ENCODE measurements around the gene BEST1. TPM values are rescaled to one million over a fixed set of nuclear protein-coding genes. Genes with fewer than 3 reads are reported as not detected.
A peak's percentile ranks its signal among the peaks of the same experiment; 100 is the strongest.

The BEST1 gene
- total RNA-seq, 2 donors from 2014 or later = 1.9 to 4.1 TPM

- Mint-ChIP-seq H3K27ac (no peak overlapping the region), H3K4me3 (no peak overlapping the region), H3K36me3 (ENCODE audit: insufficient read depth in 2 of 2) (no peaks in the 10 kb centered on the region), H3K9me3 (no peaks in the 10 kb centered on the region), H3K4me1 (ENCODE audit: low read depth) (no peaks in the 10 kb centered on the region), H3K27me3 (ENCODE audit: low read depth) (peaks cover 12% of the 10 kb centered on the region)
- DNase-seq = no peak
- ATAC-seq (replicated peaks in 1 of 2) = no peak
These were observed 38.9 kb upstream of the BEST1 start for GRCh38 chr11:61911128-61911700.

- Mint-ChIP-seq H3K9me3 (no peaks in the 10 kb centered on the region), H3K4me3 (no peak overlapping the region), H3K27me3 (ENCODE audit: low read depth) (peaks cover 17% of the 10 kb centered on the region), H3K4me1 (ENCODE audit: low read depth) (no peaks in the 10 kb centered on the region), H3K27ac (no peak overlapping the region), H3K36me3 (ENCODE audit: insufficient read depth in 2 of 2) (no peaks in the 10 kb centered on the region)
- no peak for DNase-seq
- ATAC-seq (replicated peaks in 1 of 2) = no peak
These were observed 38.2 kb upstream of the BEST1 start for GRCh38 chr11:61911701-61912529.

GRCh38 chr11:61912530-61912898 lies 37.6 kb upstream of the BEST1 start:
- no peaks in the 10 kb centered on the region for H3K9me3 Mint-ChIP-seq
- ATAC-seq (replicated peaks in 1 of 2) = no peak
- H3K27ac Mint-ChIP-seq = no peak overlapping the region
- H3K27me3 Mint-ChIP-seq (ENCODE audit: low read depth) = peaks cover 18% of the 10 kb centered on the region
- H3K36me3 Mint-ChIP-seq (ENCODE audit: insufficient read depth in 2 of 2) = no peaks in the 10 kb centered on the region
- DNase-seq = no peak
- no peak overlapping the region for H3K4me3 Mint-ChIP-seq
- no peaks in the 10 kb centered on the region for H3K4me1 Mint-ChIP-seq (ENCODE audit: low read depth)

- ATAC-seq (replicated peaks in 1 of 2) (no peak), DNase-seq (no peak)
- peaks cover 24% of the 10 kb centered on the region for H3K27me3 Mint-ChIP-seq (ENCODE audit: low read depth)
- no peaks in the 10 kb centered on the region for H3K9me3 Mint-ChIP-seq
- H3K4me3 Mint-ChIP-seq = no peak overlapping the region
- H3K36me3 Mint-ChIP-seq (ENCODE audit: insufficient read depth in 2 of 2) = peaks cover 1 to 3% of the 10 kb centered on the region in 2 donors
- H3K27ac Mint-ChIP-seq = no peak overlapping the region
- peaks cover 6% of the 10 kb centered on the region for H3K4me1 Mint-ChIP-seq (ENCODE audit: low read depth)
These were observed 37.0 kb upstream of the BEST1 start for GRCh38 chr11:61912991-61913698.

GRCh38 chr11:61913699-61914395 lies 36.3 kb upstream of the BEST1 start:
- H3K27ac Mint-ChIP-seq = no peak overlapping the region
- no peak overlapping the region for H3K4me3 Mint-ChIP-seq
- ATAC-seq (replicated peaks in 1 of 2) (no peak), DNase-seq (no peak)
- no peaks in the 10 kb centered on the region for H3K9me3 Mint-ChIP-seq
- H3K27me3 Mint-ChIP-seq (ENCODE audit: low read depth) = peaks cover 31% of the 10 kb centered on the region
- H3K36me3 Mint-ChIP-seq (ENCODE audit: insufficient read depth in 2 of 2) = peaks cover 1 to 4% of the 10 kb centered on the region in 2 donors
- peaks cover 9% of the 10 kb centered on the region for H3K4me1 Mint-ChIP-seq (ENCODE audit: low read depth)

DNA sequence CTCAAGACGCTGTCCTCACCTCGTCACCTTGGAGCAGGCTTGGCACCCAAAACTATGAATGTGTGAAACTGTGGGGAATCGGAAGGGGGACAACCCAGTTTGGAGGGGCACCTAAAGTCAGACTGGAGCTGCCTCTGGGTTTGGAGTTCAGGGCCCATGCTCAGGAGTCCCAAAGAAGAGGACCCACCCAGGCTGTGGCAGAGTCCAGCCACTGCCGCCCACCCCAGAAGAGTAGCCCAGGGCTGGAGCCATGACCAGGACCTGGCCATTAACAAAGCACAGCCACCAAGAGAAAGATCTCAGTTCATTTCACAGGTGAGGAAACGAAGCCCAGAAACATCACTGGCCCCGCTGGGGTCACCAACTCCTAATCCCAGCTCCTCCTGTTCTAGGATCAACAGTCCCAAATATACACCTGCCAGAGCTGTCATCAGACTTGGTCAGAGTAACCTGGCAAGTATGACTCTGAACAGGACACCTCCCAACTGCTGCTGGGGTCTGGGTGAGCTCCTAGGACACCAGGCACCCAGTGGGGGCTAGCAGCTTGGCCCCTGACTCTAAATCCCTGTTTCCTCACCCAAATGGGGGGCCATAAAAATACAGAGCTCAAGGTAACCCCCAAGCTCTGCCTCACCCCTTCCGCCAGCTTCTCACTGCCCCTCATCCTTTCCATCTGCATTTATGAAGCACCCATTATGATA lies 35.5 kb upstream of the BEST1 start:
- Mint-ChIP-seq H3K4me3 (no peak overlapping the region), H3K27me3 (ENCODE audit: low read depth) (peaks cover 38% of the 10 kb centered on the region), H3K4me1 (ENCODE audit: low read depth) (peaks cover 9% of the 10 kb centered on the region), H3K9me3 (no peaks in the 10 kb centered on the region), H3K36me3 (ENCODE audit: insufficient read depth in 2 of 2) (peaks cover 1 to 4% of the 10 kb centered on the region in 2 donors), H3K27ac (no peak overlapping the region)
- DNase-seq = no peak
- no peak for ATAC-seq (replicated peaks in 1 of 2)

GRCh38 chr11:61916737-61917333 lies 33.3 kb upstream of the BEST1 start:
- no peak for DNase-seq
- H3K27ac Mint-ChIP-seq = no peak overlapping the region
- H3K36me3 Mint-ChIP-seq (ENCODE audit: insufficient read depth in 2 of 2) = peaks cover 1 to 4% of the 10 kb centered on the region in 2 donors
- H3K27me3 Mint-ChIP-seq (ENCODE audit: low read depth) = peaks cover 52% of the 10 kb centered on the region
- H3K4me3 Mint-ChIP-seq = peak overlapping the region in 1 of 2 donors; percentile 59
- no peaks in the 10 kb centered on the region for H3K9me3 Mint-ChIP-seq
- H3K4me1 Mint-ChIP-seq (ENCODE audit: low read depth) = peaks cover 9% of the 10 kb centered on the region
- peak; percentile 6 to 14 for ATAC-seq (replicated peaks in 1 of 2)

DNA sequence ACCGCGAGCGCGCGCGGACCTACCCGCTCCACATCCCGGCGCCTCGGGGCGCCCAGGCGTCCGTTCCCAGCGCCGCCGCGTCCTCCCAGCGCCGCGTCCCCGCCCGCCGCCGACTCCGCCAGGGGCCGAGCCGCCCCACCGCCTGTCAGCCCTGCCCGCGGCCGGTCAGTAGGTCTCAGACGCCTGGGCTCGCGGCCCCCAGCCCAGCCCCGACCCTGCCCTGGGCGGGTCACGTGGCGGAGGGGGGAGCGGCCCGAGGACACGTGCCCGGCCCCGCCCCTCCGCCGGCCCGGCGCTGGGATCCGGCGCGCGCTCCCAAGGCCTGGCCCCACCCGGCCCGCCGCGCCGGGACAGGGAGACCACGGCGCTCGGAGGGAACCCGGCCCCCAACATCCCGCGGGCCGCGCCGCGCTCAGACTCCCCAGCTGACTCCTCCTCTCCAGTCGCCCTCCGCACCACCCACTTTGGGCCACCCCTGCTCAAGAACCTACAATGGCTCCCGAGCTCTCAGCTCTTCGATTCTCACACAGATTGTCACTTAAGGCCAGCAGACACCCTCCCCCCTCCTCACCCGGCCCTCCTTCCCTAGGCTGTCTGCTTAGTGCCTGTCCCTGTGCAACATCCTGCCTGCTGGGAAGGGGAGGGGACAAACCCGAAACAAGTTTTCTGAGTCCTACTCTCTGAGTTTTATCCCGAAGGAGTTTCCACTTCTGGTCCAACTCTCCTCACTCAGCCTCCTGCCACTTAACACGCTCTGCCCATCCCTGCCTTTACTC lies 32.6 kb upstream of the BEST1 start, which contains the start of gene RAB3IL1:
Gene RAB3IL1, minus strand, starts transcription at position 233 of the 776 bp plus-strand sequence. Its CDS starts 199 bp downstream, at position 34.
- no peak within 1 kb of the TSS for H3K27ac Mint-ChIP-seq
- peaks cover 9% of the 10 kb centered on the region for H3K4me1 Mint-ChIP-seq (ENCODE audit: low read depth)
- peaks cover 52% of the 10 kb centered on the region for H3K27me3 Mint-ChIP-seq (ENCODE audit: low read depth)

DNA sequence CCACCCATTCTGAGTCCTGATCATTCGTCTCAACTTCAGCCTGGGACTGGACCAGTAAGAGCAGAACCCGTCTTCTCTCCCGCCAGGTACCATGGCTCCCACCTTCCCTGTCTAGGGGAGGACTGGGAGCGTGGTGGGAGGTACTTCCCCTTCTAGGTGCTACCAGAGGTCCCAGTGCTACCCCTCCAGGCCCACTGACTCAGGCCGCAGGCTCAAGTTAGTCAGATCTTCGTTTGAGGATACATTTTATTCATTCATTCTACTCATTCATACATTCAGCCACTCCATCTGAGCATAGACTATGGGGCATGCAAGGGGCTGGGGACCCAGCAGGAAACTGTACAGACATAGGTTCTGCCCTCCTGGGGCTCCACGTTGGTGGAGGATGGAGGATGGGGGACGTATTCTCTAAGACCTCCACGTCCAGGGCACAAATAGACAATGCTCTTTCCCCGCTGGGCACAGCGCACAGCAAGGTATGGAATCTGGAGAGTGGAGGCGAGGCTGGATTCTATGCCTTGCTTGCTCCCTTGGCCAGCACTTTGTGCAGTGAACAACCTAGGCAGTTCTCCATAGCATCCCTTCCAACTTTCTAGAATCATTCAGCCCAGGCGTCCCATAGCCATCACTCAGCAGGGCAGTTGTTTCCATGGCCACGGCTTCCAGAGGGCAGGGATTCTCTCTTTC lies 31.8 kb upstream of the BEST1 start:
- Mint-ChIP-seq H3K4me1 (ENCODE audit: low read depth) (peaks cover 9% of the 10 kb centered on the region), H3K9me3 (no peaks in the 10 kb centered on the region), H3K36me3 (ENCODE audit: insufficient read depth in 2 of 2) (peaks cover 1 to 4% of the 10 kb centered on the region in 2 donors), H3K27me3 (ENCODE audit: low read depth) (peaks cover 52% of the 10 kb centered on the region), H3K4me3 (peak overlapping the region; percentile 74 to 84), H3K27ac (no peak overlapping the region)
- DNase-seq (no peak), ATAC-seq (replicated peaks in 1 of 2) (no peak)

More for the DNA sequence above, 32.6 kb upstream of the BEST1 start, which contains the start of gene RAB3IL1:
- Mint-ChIP-seq H3K36me3 (ENCODE audit: insufficient read depth in 2 of 2) (peaks cover 1 to 4% of the 10 kb centered on the region in 2 donors), H3K4me3 (peak within 1 kb of the TSS; percentile 74 to 84), H3K9me3 (no peaks in the 10 kb centered on the region)
- peak; percentile 59 to 77 for ATAC-seq (replicated peaks in 1 of 2)
- peak; percentile 16 to 22 for DNase-seq

DNA sequence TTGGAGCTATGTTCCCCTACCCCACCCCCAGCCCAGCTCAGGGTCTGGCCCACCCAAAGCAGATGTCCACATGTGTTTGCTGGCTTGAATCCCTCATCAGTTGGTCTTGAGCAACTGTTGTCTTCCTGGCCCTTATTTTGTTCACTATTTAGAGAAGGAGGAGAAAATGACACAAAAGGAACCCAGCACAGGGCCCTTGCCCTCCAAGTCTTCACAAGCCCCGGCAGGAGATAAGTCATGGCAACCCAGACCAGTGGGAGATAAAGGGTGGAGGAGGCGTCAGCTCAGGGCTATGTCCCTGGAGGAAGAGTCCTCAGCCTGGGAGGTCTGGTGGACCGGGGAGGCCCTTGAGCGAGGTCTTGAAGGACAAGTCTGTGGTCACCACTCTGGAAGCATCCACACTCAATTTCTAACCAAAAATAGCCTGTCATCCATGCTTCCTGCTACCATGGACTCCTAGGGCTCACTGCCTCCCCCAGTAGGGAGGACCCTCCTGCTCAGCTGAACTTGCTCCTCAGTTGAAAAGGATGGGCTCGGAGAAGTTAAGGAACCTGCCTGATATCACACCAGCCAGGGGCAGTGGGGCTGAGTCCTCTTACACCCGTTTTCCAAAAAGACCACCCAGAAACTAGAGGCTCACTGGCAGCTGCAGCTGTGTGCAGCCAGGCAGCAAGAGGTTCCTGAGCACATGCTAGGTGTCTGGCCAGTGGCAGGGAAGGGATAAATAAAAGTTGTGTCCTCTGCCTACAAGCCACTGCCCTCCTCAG lies 31.0 kb upstream of the BEST1 start:
- no peak for ATAC-seq (replicated peaks in 1 of 2)

More for the DNA sequence above, 31.0 kb upstream of the BEST1 start:
- H3K36me3 Mint-ChIP-seq (ENCODE audit: insufficient read depth in 2 of 2) = peaks cover 1 to 4% of the 10 kb centered on the region in 2 donors
- H3K4me1 Mint-ChIP-seq (ENCODE audit: low read depth) = peaks cover 9% of the 10 kb centered on the region
- H3K27me3 Mint-ChIP-seq (ENCODE audit: low read depth) = peaks cover 52% of the 10 kb centered on the region
- DNase-seq = no peak
- H3K4me3 Mint-ChIP-seq = peak overlapping the region in 1 of 2 donors; percentile 24
- H3K27ac Mint-ChIP-seq = no peak overlapping the region
- no peaks in the 10 kb centered on the region for H3K9me3 Mint-ChIP-seq

Data from activated T-cell treated with anti-CD3 and anti-CD28 coated beads, Interleukin-2, amount 50 U/mL, for 72 hours (primary cell).